ENCODE measurements around the gene CDC45. TPM values are rescaled to one million over a fixed set of nuclear protein-coding genes. Genes with fewer than 3 reads are reported as not detected.

The CDC45 gene
- total and polyA plus RNA-seq, 7 donors = 0.14 to 16.6 (median 6.1) TPM; not detected in 3

DNA sequence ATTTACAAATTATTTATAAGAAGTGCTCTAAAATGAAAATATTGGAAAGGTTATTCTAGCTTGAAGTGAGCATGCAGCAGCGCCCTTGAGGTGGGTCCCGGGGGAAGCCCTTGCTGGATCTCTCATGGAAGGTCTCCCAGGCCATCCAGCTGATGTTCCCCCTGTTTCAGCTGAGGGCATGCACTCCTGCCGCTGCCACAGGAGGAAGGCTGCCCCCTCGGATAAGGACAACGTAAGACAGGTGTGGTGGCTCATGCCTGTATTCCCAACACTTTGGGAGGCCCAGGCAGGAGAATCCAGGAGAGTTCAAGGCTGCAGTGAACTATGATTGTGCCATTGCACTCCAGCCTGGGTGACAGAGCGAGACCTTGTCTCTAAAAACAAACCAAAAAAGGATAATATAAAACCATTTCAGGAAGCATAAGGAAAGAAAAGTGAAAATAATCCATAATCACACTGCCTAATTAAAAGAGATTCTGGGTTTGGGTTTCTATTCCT is 15.0 kb downstream of the CDC45 start:
- TF ChIP-seq, protein P1, sequence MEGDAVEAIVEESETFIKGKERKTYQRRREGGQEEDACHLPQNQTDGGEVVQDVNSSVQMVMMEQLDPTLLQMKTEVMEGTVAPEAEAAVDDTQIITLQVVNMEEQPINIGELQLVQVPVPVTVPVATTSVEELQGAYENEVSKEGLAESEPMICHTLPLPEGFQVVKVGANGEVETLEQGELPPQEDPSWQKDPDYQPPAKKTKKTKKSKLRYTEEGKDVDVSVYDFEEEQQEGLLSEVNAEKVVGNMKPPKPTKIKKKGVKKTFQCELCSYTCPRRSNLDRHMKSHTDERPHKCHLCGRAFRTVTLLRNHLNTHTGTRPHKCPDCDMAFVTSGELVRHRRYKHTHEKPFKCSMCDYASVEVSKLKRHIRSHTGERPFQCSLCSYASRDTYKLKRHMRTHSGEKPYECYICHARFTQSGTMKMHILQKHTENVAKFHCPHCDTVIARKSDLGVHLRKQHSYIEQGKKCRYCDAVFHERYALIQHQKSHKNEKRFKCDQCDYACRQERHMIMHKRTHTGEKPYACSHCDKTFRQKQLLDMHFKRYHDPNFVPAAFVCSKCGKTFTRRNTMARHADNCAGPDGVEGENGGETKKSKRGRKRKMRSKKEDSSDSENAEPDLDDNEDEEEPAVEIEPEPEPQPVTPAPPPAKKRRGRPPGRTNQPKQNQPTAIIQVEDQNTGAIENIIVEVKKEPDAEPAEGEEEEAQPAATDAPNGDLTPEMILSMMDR (IDR thresholded peaks at IDR 0.05) = no peak
- TF ChIP-seq EP300 (IDR thresholded peaks at IDR 0.05) (no peak), POLR2A (IDR thresholded peaks at IDR 0.05) (no peak), POLR2AphosphoS5 (IDR thresholded peaks at IDR 0.05) (no peak)
- H3K27me3 ChIP-seq = no peaks in the 10 kb centered on the region
- DNase-seq = no peak
- no peaks in the 10 kb centered on the region for H3K36me3 ChIP-seq
- H3K9me3 ChIP-seq = no peaks in the 10 kb centered on the region
- no peak overlapping the region for H3K4me3 ChIP-seq
- intact Hi-C loops (cut with DNase I) = no loop called here
- H3K27ac ChIP-seq = no peak overlapping the region
- no peaks in the 10 kb centered on the region for H3K4me1 ChIP-seq
- 96 to 97% methylated on average over 6 of the region's 6 CpGs for WGBS, 2 donors

DNA sequence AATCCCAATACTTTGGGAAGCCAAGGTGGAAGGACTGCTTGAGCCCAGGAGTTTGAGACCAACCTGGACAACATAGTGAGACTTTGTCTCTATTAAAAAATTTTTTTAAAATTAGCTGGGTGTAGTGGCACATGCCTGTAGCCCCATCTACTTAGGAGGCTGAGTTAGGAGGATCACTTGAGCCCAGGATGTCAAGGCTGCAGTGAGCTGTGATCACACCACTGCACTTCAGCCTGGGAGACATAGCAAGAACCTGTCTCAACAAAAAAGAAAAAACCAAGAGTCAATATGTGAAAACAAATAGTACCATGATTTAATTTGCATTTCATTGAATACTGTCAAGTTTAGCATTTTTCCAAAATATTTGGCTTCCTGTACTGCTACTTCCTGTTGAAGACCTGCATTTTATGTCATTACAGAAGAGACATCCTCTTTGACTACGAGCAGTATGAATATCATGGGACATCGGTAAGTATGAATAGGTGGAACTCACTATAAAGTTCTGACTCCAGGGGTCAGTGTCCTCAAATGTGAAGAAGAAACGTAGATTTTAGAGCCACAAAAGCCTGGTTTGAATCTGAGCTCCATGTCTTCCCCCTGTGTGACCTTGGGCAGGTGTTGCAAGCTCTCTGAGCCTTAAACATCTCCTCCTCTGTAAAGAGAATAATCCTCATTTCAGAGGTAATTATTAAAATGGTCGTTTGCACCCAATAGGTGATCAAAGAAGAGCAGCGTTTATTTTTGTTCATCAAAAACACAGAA is 16.0 kb downstream of the CDC45 start:
- H3K4me3 ChIP-seq = no peak overlapping the region
- TF ChIP-seq EP300 (IDR thresholded peaks at IDR 0.05) (no peak), POLR2AphosphoS5 (IDR thresholded peaks at IDR 0.05) (no peak), POLR2A (IDR thresholded peaks at IDR 0.05) (no peak)
- TF ChIP-seq, protein P1 (IDR thresholded peaks at IDR 0.05) = no peak
- WGBS, 2 donors = 72 to 79% methylated on average over 5 of the region's 5 CpGs
- no peaks in the 10 kb centered on the region for H3K27me3 ChIP-seq
- H3K9me3 ChIP-seq = no peaks in the 10 kb centered on the region
- H3K4me1 ChIP-seq = no peaks in the 10 kb centered on the region
- intact Hi-C loops (cut with DNase I) = no loop called here
- no peaks in the 10 kb centered on the region for H3K36me3 ChIP-seq
- DNase-seq = no peak
- no peak overlapping the region for H3K27ac ChIP-seq

DNA sequence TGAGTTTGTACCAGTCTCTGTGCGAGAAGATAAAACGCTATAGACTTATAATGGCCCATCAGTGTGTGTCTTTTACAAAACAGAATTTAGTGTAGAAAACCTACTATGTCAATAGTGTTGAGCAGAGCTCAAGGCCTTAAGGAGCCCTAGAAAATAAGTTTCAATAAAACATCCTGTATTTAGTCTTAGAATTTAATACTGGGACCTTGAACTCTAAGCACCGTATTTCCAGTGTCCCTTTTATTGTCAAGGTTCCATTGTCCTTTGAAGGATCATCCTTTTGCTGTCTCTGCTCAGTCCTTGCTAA is 16.6 kb downstream of the CDC45 start:
- intact Hi-C loops (cut with DNase I) = no loop called here
- Histone ChIP-seq H3K27ac (no peak overlapping the region), H3K9me3 (no peaks in the 10 kb centered on the region), H3K27me3 (no peaks in the 10 kb centered on the region), H3K4me3 (no peak overlapping the region), H3K4me1 (no peaks in the 10 kb centered on the region), H3K36me3 (no peaks in the 10 kb centered on the region)
- TF ChIP-seq POLR2A (IDR thresholded peaks at IDR 0.05) = no peak
- TF ChIP-seq, protein P1 (IDR thresholded peaks at IDR 0.05) = no peak
- no peak for TF ChIP-seq EP300 (IDR thresholded peaks at IDR 0.05)
- no peak for DNase-seq
- 96 to 98% methylated on average over 3 of the region's 3 CpGs for WGBS, 2 donors

DNA sequence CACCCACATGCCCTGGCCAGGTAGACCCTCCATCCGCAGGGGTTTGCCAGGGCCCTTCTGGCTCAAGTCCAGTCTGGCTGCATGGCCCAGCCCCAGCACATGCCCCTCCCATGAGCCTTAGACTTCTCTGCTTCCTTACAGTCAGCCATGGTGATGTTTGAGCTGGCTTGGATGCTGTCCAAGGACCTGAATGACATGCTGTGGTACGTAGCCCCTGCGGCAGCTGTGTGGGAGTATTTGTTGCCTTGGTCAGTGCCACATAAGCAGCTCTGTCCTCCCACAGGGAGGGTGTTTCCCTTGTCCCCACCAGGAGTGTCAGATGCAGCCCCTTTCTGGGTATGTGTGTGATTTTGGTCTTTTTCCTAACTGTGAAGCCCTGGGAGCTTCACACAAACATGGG is 17.5 kb downstream of the CDC45 start:
- Histone ChIP-seq H3K27me3 (no peaks in the 10 kb centered on the region), H3K36me3 (no peaks in the 10 kb centered on the region), H3K9me3 (no peaks in the 10 kb centered on the region), H3K4me3 (no peak overlapping the region), H3K27ac (no peak overlapping the region), H3K4me1 (no peaks in the 10 kb centered on the region)
- TF ChIP-seq POLR2AphosphoS5 (IDR thresholded peaks at IDR 0.05) = no peak
- TF ChIP-seq, protein P1 (IDR thresholded peaks at IDR 0.05) = no peak
- TF ChIP-seq EP300 (IDR thresholded peaks at IDR 0.05) = no peak
- 73 to 77% methylated on average over 3 of the region's 3 CpGs for WGBS, 2 donors
- intact Hi-C loops (cut with DNase I) = no loop called here
- DNase-seq = no peak

Data from sigmoid colon (tissue), 7 donors.